H1 (cell line): ENCODE data around the gene CNGA2. TPM values are rescaled to one million over a fixed set of nuclear protein-coding genes. Genes with fewer than 3 reads are reported as not detected.

Experiments used
- CTCF ChIA-PET: fragments of 300-600 bp; sonication (Branson Sonifier 250); formaldehyde crosslinking; loops from one replicate; lab custom pipeline; 2021; ENCODE audit not compliant: partially characterized antibody; lab: Charles Lee
- POLR2A ChIA-PET: fragments of 300-600 bp; sonication (Branson Sonifier 250); formaldehyde crosslinking; loops from one replicate; lab custom pipeline; 2021; ENCODE audit warnings: inconsistent platforms; ENCODE audit not compliant: partially characterized antibody; lab: Charles Lee
- DNase-seq, 2 experiments: peaks; one replicate each; pipeline versions ENCODE4 v3.0.0 to v3.0.0-alpha.2; 2010 to 2022; ENCODE audit warnings: low spot score in 2 of 2, low read depth in 1 of 2, mixed read lengths in 1 of 2
- FAIRE-seq: peaks from 2 replicates; lab custom pipeline; 2011; peaks lifted over from hg19 to GRCh38; lab: Jason Lieb, UNC
- H2AFZ ChIP-seq: 2 replicates; pipeline ENCODE4 v1.8.1; 2012; ENCODE audit warnings: low read length, inconsistent platforms
- H2AK5ac ChIP-seq: 2 replicates; pipeline ENCODE4 v1.6.1; 2013; ENCODE audit warnings: low read depth, low read length
- H2BK120ac ChIP-seq: replicated peaks from 2 replicates; pipeline ENCODE3; 2013; ENCODE audit warnings: low read depth, low read length, inconsistent platforms
- H2BK12ac ChIP-seq: 2 replicates; pipeline ENCODE4 v1.6.1; 2013; ENCODE audit warnings: low read depth, low read length
- H2BK15ac ChIP-seq: 2 replicates; pipeline ENCODE4 v1.6.1; 2013; ENCODE audit warnings: low read length
- H2BK20ac ChIP-seq: 2 replicates; pipeline ENCODE4 v1.6.1; 2013; ENCODE audit warnings: low read length
- H2BK5ac ChIP-seq: 2 replicates; pipeline ENCODE4 v1.6.1; 2013; ENCODE audit warnings: low read depth, low read length
- H3K14ac ChIP-seq: 2 replicates; pipeline ENCODE4 v1.6.1; 2013; ENCODE audit warnings: inconsistent platforms; ENCODE audit not compliant: insufficient read length
- H3K18ac ChIP-seq: 2 replicates; pipeline ENCODE4 v1.6.1; 2013; ENCODE audit warnings: low read length; ENCODE audit errors: extremely low read depth
- H3K23ac ChIP-seq: 2 replicates; pipeline ENCODE4 v1.6.1; 2013; ENCODE audit warnings: inconsistent platforms; ENCODE audit not compliant: insufficient read length
- H3K23me2 ChIP-seq: 2 replicates; pipeline ENCODE4 v1.6.1; 2013; ENCODE audit warnings: low read depth, low read length
- H3K27ac ChIP-seq: 2 replicates; pipeline ENCODE4 v1.6.1; 2011; ENCODE audit warnings: low read depth, low read length, inconsistent platforms
- H3K27me3 ChIP-seq, 4 experiments: replicated peaks in 1 of 4; 1 replicate in 1 of 4; 2 replicates in 3 of 4; pipeline versions ENCODE4 v1.6.1 to v1.8.1; 2011 to 2013; ENCODE audit warnings: low read length in 3 of 4, mild to moderate bottlenecking in 3 of 4, inconsistent platforms in 2 of 4, mixed read lengths in 2 of 4, moderate library complexity in 1 of 4; ENCODE audit not compliant: control insufficient read depth in 3 of 4, insufficient read depth in 3 of 4; ENCODE audit errors: extremely low read depth in 1 of 4
- H3K36me3 ChIP-seq, 4 experiments: 2 replicates each; pipeline versions ENCODE4 v1.6.1 to v1.8.1; 2011 to 2013; ENCODE audit warnings: mild to moderate bottlenecking in 4 of 4, low read length in 3 of 4, moderate library complexity in 2 of 4, control low read depth in 1 of 4, inconsistent platforms in 1 of 4; ENCODE audit not compliant: insufficient read depth in 4 of 4, control insufficient read depth in 2 of 4
- H3K4ac ChIP-seq: replicated peaks from 2 replicates; pipeline ENCODE3; 2013; ENCODE audit warnings: low read length, low read depth, mixed read lengths, inconsistent platforms; ENCODE audit not compliant: insufficient read length
- H3K4me1 ChIP-seq, 4 experiments: replicated peaks in 1 of 4; 1 replicate in 1 of 4; 2 replicates in 3 of 4; pipeline versions ENCODE4 v1.6.1 to v1.8.1; 2011 to 2013; ENCODE audit warnings: low read length in 3 of 4, inconsistent platforms in 2 of 4, mixed read lengths in 1 of 4; ENCODE audit not compliant: insufficient read depth in 4 of 4, control insufficient read depth in 3 of 4
- H3K4me2 ChIP-seq, 2 experiments: 2 replicates each; pipeline versions ENCODE4 v1.6.1 to v1.8.1; 2011 to 2013; ENCODE audit warnings: low read depth in 2 of 2, low read length in 2 of 2, control low read depth in 1 of 2, inconsistent platforms in 1 of 2, mild to moderate bottlenecking in 1 of 2; ENCODE audit not compliant: insufficient read depth in 1 of 2
- H3K4me3 ChIP-seq, 4 experiments: fragments of 200-600, 300-600 bp in 1 of 4; sonication (generic), shearing (Covaris generic), sonication (Bioruptor Twin) in 1 of 4; 2 replicates each; pipeline versions ENCODE4 v1.5.1 to v1.8.1; 2011 to 2016; ENCODE audit warnings: low read length in 4 of 4, low read depth in 3 of 4, control low read depth in 2 of 4, inconsistent platforms in 2 of 4, mild to moderate bottlenecking in 2 of 4, mixed read lengths in 1 of 4, moderate library complexity in 1 of 4; ENCODE audit not compliant: insufficient read depth in 2 of 4; ENCODE audit errors: extremely low read depth in 1 of 4
- H3K56ac ChIP-seq: replicated peaks from 2 replicates; pipeline ENCODE3; 2013; ENCODE audit warnings: low read depth, mild to moderate bottlenecking, mixed read lengths, low read length, inconsistent platforms; ENCODE audit not compliant: insufficient read length
- H3K79me1 ChIP-seq: 2 replicates; pipeline ENCODE4 v1.6.1; 2013; ENCODE audit warnings: low read depth, low read length, control low read depth
- H3K79me2 ChIP-seq, 2 experiments: 2 replicates each; pipeline versions ENCODE4 v1.6.1 to v1.8.1; 2012 to 2013; ENCODE audit warnings: low read length in 2 of 2, mild to moderate bottlenecking in 2 of 2, inconsistent platforms in 1 of 2; ENCODE audit not compliant: insufficient read depth in 2 of 2, control insufficient read depth in 1 of 2
- H3K9ac ChIP-seq, 4 experiments: replicated peaks in 1 of 4; 1 replicate in 1 of 4; 2 replicates in 3 of 4; pipeline versions ENCODE4 v1.6.1 to v1.8.1; 2011 to 2013; ENCODE audit warnings: low read depth in 3 of 4, low read length in 3 of 4, control low read depth in 2 of 4, mild to moderate bottlenecking in 2 of 4, moderate library complexity in 2 of 4, inconsistent platforms in 1 of 4; ENCODE audit errors: extremely low read depth in 1 of 4
- H3K9me3 ChIP-seq, 2 experiments: 2 replicates each; pipeline versions ENCODE4 v1.6.1 to v1.8.1; 2012 to 2013; ENCODE audit warnings: mild to moderate bottlenecking in 2 of 2, moderate library complexity in 2 of 2, control low read depth in 1 of 2, inconsistent platforms in 1 of 2, low read depth in 1 of 2, low read length in 1 of 2, mixed read lengths in 1 of 2; ENCODE audit not compliant: insufficient read depth in 2 of 2
- H4K20me1 ChIP-seq, 2 experiments: replicated peaks in 1 of 2; 2 replicates each; pipeline versions ENCODE3 to v1.8.1; 2011 to 2013; ENCODE audit warnings: inconsistent platforms in 2 of 2, low read length in 2 of 2, mild to moderate bottlenecking in 1 of 2; ENCODE audit not compliant: insufficient read depth in 2 of 2, control insufficient read depth in 1 of 2
- H4K5ac ChIP-seq: 2 replicates; pipeline ENCODE4 v1.6.1; 2013; ENCODE audit warnings: low read length, low read depth, mixed read lengths, inconsistent platforms; ENCODE audit not compliant: insufficient read length
- H4K8ac ChIP-seq: 2 replicates; pipeline ENCODE4 v1.8.0; 2013; ENCODE audit warnings: mild to moderate bottlenecking, moderate library complexity, low read length, inconsistent platforms; ENCODE audit not compliant: insufficient read depth; ENCODE audit errors: extremely low read depth
- H4K91ac ChIP-seq: replicated peaks from 2 replicates; pipeline ENCODE3; 2013; ENCODE audit warnings: low read length, mixed read lengths, inconsistent platforms; ENCODE audit not compliant: insufficient read length
- CHD2 ChIP-seq: IDR thresholded peaks from 2 replicates; pipeline ENCODE4 v1.6.1; 2012; ENCODE audit warnings: low read length, improper control_type of control experiment
- SRF ChIP-seq: IDR thresholded peaks from 2 replicates; pipeline ENCODE4 v1.6.1; 2011; ENCODE audit warnings: mild to moderate bottlenecking, low read depth, low read length, moderate library complexity
- WGBS, 2 experiments: shearing (Covaris generic) in 1 of 2; methylation state at CpG; one replicate each; pipeline versions ENCODE4 v1.1.6 to v1.1.7; 2013 to 2015; ENCODE audit warnings: low lambda C conversion rate in 2 of 2, mixed read lengths in 2 of 2, inconsistent platforms in 1 of 2, low coverage in 1 of 2, missing lambda C conversion rate in 1 of 2; ENCODE audit not compliant: insufficient replicate concordance in 2 of 2, insufficient coverage in 1 of 2, insufficient read length in 1 of 2; ENCODE audit errors: extremely low coverage in 1 of 2, missing lambda C conversion rate in 1 of 2; 5-methylcytosine and 5-hydroxymethylcytosine counted together
- polyA plus RNA-seq, 7 experiments: library from polyadenylated mRNA; depleted of rRNA in 3 of 7; stranded (reverse) in 5 of 7; unstranded in 2 of 7; fragments of >200 nt in 5 of 7; fragments of 200-250 nt in 2 of 7; gene quantifications; 1 replicate in 5 of 7; 2 replicates in 1 of 7; 4 replicates in 1 of 7; pipeline versions ENCODE4 v1.2.1 to v1.2.3, GENCODE V29; 2011 to 2013; ENCODE audit warnings: missing spikeins in 2 of 7, mixed read lengths in 2 of 7
- total RNA-seq: library from RNA; stranded (reverse); fragmentation: NEBNext Ultra II Directional; extraction: Animal tissue kit (Norgen Biotek cat#: 25700); gene quantifications from 2 replicates; pipeline ENCODE4 v1.2.1, GENCODE V29; 2021

Gene CNGA2
- total and polyA plus RNA-seq, 2 of the 8 experiments (the other 6 are each of a cell fraction or from before 2014, with no cell fraction given) = not detected

DNA sequence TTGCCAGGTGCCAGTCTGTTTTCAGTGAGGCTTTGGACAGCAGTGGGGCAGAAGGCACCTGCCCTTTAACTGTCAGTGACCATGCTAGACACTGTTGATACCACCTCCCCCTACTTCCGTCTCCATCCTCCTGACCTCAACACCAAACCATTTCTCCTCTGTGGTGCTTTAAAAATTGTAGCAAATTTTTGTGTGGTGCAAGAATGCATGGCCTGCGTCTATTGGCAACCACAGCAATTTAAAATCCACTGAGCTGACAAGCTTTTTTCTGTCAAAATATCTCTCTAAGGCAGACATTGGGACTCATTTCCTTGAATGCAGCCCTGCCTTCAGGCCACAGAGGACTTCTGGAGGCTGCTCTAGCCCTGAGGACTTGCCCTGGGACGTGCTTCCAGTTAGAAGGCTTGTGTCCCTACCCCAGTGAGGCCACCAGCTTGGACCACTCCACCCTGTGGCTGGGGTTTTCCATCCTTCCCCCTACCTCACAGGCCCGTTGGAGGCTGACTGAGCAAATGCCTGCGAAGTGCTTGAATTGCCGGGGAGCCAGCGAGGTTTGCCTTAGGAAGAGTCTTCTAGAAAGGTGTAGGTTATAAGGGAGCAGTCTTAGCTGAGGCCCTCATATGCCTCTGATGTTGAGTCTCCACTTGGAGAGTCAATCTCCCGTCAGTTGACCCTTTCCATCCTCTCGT lies 32.4 kb upstream of the CNGA2 start:
- FAIRE-seq (no peak), DNase-seq (no peak)
- POLR2A ChIA-PET = no interaction called here
- Histone ChIP-seq H3K56ac (no peak overlapping the region), H2AK5ac (no peak overlapping the region), H3K18ac (no peak overlapping the region), H3K79me1 (no peaks in the 10 kb centered on the region), H3K36me3 (no peaks in the 10 kb centered on the region), H2BK120ac (no peak overlapping the region), H3K27ac (no peak overlapping the region), H4K8ac (no peak overlapping the region), H3K4me2 (no peak overlapping the region), H2BK5ac (no peak overlapping the region), H4K20me1 (no peaks in the 10 kb centered on the region), H2BK20ac (no peak overlapping the region), H3K79me2 (no peaks in the 10 kb centered on the region), H3K4ac (no peak overlapping the region), H2BK12ac (no peak overlapping the region), H3K9me3 (no peaks in the 10 kb centered on the region), H2AFZ (no peak overlapping the region), H3K4me1 (no peaks in the 10 kb centered on the region), H3K23ac (no peak overlapping the region), H3K23me2 (no peaks in the 10 kb centered on the region), H3K4me3 (no peak overlapping the region), H2BK15ac (no peak overlapping the region), H3K14ac (no peak overlapping the region), H3K27me3 (no peaks in the 10 kb centered on the region), H3K9ac (no peak overlapping the region), H4K91ac (no peak overlapping the region), H4K5ac (no peak overlapping the region)
- CTCF ChIA-PET = interaction anchor here (1.5 kb wide), 1 partner anchor 12 kb away, joined by 3 read pairs; no protein-coding TSS in a partner anchor
- TF ChIP-seq SRF (no peak), CHD2 (no peak)
- 91% methylated on average over 6 of the region's 9 CpGs; no CpG with 5 or more reads in 1 of the 2 experiments for WGBS, 2 experiments
